Fibroblast of pulmonary artery (primary cell): ENCODE measurements around the gene STX18.

Experiments used
- DNase-seq: peaks from one replicate; pipeline ENCODE4 v3.0.0-alpha.2; 2010; ENCODE audit warnings: low read depth
- H3K4me3 ChIP-seq: replicated peaks from 2 replicates; pipeline ENCODE4 v1.5.1; 2011; ENCODE audit warnings: low read depth, mild to moderate bottlenecking, control low read depth, low read length, moderate library complexity
- CTCF ChIP-seq: IDR thresholded peaks from 2 replicates; pipeline ENCODE4 v1.5.1; 2011; ENCODE audit warnings: mild to moderate bottlenecking, control low read depth, low read length, inconsistent platforms; ENCODE audit errors: missing control alignments

STX18 gene

DNA sequence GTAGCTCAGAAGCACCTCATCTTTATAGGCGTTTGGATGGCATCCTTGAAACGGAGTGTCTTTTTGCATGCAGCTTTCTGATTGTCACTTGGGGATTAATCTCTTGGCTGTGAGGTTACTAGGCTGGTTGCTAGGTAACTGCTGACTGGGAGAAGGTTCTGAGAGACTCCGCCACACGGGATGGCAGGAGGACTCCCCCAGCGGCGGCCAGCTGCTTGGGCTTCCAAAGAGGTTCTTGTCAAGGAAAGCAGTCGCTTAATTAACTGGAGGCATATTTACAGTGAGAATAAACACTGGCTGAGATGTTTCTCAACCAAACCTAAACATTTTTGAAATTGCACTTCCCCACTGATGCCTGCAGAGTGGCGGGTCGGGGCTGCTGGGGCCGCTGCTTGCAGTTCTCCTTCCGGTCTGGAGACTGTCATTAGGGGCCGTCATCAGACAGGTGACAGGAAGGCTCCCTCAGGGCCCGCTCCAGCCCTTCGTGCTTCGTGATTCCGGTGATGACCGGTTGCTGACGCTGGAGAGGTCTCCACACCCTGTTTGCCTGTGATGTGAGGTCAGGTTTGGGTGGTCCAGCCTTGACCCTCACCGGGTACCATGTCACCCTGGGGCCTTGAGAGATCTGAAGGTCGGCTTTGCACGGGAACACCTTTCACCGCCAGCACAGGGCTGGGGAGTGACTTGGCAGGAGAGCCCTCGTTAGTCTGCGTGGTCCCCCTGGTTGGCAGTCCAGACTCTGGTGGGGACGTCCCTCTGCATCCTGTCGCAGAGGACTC lies 145.8 kb downstream of the STX18 start:
- no peak for TF ChIP-seq CTCF
- H3K4me3 ChIP-seq, result no peak overlapping the region
- DNase-seq, result peak; percentile 31

DNA sequence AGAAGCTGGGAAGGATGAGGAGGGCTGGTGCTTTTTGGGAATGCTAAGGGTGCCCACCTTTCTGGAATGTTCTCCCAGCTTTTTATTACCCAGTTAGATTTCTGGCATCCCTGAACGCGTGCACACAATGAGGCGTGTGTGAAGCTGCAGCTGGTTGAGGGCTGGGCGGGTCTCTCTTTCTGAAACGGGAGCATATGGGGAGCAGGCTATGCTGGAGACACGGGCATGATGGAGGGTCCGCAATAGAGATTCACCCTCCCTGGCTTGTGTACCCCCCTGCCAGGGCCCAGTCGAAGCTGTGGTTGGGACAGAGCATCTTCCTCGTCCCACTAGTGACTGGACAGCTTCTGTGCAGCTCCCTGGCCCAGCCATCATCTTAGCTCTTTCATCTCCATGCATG lies 146.5 kb downstream of the STX18 start:
- no peak overlapping the region for H3K4me3 ChIP-seq
- no peak for DNase-seq
- no peak for TF ChIP-seq CTCF

- no peak overlapping the region for H3K4me3 ChIP-seq
- no peak for TF ChIP-seq CTCF
- peak; percentile 87 for DNase-seq
Measured at GRCh38 chr4:4394644-4395043, 147.2 kb downstream of the STX18 start.

- no peak for TF ChIP-seq CTCF
- no peak overlapping the region for H3K4me3 ChIP-seq
- peak; percentile 46 for DNase-seq
Measured at GRCh38 chr4:4392501-4393183, 149.2 kb downstream of the STX18 start.

DNA sequence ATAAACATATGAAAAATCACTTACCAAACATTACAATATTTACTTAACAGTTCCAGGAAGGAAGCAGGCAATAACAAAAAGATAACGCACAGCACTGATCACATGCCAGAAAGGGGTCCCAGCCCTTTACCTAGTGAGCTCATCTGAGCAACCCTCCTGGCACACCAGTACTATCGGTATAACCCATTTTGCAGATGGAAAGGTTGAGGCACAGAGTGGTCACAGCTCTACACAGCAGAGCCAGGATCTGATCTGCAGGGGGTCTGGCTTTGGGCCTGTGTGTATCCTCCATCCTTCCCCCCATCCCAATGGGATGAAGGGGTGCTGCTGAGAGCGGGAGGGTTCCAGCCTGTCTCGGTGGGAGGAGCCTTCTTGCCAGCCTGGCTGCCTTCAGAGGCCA lies 150.0 kb downstream of the STX18 start:
- TF ChIP-seq CTCF, result no peak
- H3K4me3 ChIP-seq, result no peak overlapping the region
- no peak for DNase-seq

- DNase-seq, result no peak
- TF ChIP-seq CTCF, result no peak
- H3K4me3 ChIP-seq, result no peak overlapping the region
Measured at GRCh38 chr4:4390515-4391240, 151.2 kb downstream of the STX18 start.
